ENCODE measurements around the gene CDH4. TPM values are rescaled to one million over a fixed set of nuclear protein-coding genes. Genes with fewer than 3 reads are reported as not detected.

The CDH4 gene
- total RNA-seq, 1 donor from 2014 or later = not detected

DNA sequence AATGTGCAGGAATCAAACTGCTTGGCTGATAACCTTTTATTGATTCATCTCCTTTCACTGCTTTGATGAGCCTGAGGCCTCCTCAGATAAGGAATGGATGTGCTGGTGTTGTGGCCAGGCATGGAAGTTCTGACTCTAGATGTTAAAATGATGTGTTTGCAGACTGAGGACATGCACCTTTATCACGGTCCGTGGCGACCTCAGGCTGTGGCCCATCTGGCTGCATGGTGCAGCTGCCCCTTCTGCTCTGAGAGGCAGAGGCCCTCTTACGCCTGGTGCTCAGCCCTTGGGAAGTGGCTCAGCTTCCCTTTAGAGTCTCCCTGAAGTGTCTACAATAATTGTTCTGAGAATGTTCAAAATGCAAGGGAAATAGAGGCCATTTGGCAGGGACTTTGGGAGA is 26.2 kb downstream of the CDH4 start:
- intact Hi-C loops (cut with DNase I) = no loop called here
- no peak for DNase-seq (ENCODE audit: low spot score)

DNA sequence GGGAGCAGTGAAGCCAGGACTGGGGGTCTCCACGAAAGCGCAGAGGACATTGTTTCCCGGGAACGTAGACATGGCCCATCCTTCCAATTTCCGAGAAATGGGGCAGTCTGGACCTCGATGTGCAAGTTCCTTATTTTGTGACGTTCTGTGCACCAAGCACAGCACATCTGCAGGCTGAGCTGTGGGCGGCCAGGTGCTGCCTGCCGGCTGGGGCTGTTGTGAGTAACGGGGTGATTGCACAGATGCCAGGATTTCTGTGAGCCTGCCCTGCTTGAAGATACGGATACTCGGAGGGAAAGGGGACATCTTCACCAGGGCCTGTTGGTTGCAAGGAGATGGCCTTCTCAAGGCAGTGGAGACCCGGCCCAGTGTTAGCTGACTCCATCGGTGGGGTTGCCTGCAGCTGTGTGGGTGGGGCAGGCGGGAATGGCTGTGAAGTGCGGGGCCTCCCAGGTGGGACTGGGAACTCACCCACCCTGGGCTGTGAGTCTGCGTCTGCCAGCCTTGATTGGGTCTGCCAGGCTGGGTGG is 27.6 kb downstream of the CDH4 start:
- no peak for DNase-seq (ENCODE audit: low spot score)
- intact Hi-C loops (cut with DNase I) = no loop called here

DNA sequence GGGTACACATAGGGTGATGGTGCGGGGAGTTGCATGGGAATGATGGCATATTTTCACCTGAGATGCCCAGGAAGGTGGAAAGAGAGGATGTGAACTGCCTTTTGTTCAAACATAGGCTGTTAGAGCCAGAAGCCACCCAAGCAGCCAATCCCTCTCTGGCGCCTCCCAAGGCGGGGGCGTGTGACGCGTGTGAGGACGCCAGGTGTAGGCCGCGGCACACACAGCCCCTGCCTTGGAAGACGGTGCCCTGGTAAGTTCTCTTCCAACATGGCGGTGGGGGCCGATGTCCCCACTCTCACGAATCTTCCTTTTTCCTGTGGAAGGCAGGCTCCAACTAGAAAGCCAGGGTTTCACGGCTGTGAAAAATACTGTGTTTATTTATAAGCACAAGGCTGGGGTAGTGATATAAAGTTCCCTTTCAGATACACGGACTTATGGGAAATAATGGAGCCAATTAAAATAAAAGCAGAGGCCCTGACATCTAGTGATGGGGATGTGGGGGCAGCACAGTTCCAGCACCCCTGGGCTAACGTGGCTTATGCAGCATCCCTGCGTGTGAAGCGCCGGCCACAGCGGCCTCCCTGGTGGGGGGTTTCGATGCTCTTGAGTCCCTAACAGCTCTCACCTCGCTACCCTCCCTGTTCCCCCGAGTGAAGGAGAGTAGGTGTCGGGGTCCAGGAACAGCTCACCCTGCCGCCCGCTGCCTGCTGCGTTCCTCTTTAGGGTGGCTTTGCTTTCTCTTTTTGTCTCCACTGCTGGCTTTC is 28.3 kb downstream of the CDH4 start:
- DNase-seq (ENCODE audit: low spot score) = no peak
- intact Hi-C loops (cut with DNase I) = no loop called here

DNA sequence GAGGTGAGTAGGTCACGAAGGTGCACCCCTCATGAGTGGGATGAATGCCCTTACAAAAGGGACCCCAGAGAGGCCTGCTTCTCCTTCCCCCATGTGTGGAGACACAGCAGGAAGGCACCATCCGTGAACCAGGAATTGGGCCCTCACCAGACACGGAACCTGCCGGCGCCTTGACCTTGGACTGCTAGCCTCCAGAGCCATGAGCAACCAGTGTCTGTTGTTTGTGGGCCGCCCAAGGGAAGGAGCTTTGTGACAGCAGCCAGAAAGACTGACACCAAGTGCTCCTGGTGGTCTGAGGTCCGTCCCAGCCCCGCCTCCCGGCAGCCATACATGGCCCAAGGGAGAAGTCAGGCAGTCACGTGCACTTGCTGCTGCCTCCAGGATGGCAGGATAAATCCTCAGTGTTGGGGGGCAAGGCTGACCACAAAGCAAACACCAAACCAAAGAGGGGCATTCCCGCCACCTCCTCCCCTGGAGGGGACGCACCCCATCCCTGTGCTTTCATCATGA is 29.3 kb downstream of the CDH4 start:
- intact Hi-C loops (cut with DNase I) = no loop called here
- DNase-seq (ENCODE audit: low spot score) = no peak

DNA sequence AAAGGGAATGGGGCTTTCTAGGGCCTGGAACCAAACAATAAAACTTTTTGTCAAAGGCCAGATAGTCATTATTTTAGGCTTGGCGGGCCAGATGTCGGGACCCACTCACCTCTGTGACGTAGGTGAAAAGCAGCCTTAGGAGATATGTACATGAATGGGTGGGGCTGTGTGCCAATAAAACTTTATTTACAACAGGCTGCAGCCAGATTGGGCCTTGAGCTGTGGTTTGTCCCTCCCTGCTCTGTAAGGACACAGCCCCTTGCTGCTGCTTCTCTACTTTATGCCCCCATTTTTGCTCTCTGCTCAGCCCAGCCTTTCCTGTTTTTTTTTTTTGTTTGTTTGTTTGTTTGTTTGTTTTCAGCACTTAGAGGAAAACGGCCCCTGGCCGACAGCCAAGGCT is 32.7 kb downstream of the CDH4 start:
- no peak for DNase-seq (ENCODE audit: low spot score)
- intact Hi-C loops (cut with DNase I) = no loop called here

DNA sequence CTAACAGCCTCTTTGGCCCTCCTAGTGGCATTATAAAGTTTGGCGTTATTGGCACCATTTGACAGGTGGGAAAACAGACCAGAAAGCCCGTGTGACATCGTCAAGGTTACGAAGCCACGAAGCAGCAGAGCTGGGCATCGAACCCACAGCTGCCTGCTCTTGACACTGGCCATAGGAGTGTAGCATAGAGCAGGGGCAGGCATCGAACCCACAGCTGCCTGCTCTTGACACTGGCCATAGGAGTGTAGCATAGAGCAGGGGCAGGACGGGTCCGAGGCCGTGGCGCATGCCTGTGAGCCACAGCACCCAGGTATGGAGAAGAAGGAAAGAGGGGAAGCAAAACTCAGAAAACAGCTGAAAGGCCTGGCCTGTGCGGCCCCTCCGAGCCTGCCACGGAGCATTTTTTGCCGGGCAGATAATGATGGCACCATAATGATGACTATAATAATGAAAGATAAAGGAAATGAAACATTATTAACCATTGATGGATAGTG is 33.1 kb downstream of the CDH4 start:
- DNase-seq (ENCODE audit: low spot score) = no peak
- intact Hi-C loops (cut with DNase I) = no loop called here

DNA sequence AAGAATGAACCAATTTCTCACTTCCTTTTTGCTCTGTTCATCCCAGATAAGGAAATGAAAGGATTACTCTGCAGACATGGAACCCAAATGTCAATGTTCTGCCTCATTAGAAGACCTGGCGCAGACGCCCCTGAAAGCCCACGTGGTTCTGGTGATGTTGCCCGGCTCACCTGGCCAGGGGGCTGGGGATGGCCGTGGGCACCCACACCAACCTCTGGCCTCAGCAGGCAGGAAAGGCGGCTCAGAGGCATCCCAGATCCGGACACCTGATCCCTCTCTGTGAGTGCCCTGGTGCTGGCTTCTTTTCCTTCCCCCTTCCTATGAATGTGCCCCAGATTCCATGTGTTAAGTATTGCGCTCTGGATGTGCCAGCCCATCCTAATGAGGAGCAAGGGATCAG is 33.6 kb downstream of the CDH4 start:
- no peak for DNase-seq (ENCODE audit: low spot score)
- intact Hi-C loops (cut with DNase I) = no loop called here

DNA sequence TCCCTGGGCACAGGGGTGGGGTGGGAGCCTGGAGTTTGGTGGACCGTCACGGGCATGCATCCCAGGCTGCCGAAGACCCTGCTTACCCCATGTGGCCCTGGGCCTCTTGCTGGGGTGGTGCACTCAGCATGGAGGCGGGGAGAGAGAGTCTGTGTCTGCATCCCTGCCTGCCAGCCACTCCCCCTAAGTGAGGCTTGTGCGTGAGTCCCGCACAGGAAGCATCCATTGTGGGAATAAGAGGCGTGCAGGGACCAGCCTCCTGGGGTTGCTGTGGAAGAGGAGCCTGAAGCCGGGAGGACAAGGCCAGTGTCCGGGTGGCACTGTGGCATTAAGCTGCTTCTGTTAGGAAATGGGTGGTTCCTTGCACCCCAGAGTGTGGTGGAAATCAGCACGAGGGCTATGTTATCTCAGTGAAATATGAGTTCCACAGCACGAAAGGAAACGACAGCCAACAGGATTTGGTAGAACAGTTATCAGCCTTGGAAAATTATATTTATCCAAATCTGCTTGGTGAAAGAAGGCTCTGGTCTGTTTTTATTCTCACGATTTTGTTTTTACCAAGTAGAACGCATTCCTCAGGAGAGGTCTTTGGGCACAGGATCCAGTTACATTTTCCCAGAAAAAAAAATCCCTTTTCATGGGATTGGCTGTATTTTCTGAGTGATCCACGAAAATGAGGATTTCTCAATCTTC is 35.7 kb downstream of the CDH4 start:
- DNase-seq (ENCODE audit: low spot score) = no peak
- intact Hi-C loops (cut with DNase I) = no loop called here

DNA sequence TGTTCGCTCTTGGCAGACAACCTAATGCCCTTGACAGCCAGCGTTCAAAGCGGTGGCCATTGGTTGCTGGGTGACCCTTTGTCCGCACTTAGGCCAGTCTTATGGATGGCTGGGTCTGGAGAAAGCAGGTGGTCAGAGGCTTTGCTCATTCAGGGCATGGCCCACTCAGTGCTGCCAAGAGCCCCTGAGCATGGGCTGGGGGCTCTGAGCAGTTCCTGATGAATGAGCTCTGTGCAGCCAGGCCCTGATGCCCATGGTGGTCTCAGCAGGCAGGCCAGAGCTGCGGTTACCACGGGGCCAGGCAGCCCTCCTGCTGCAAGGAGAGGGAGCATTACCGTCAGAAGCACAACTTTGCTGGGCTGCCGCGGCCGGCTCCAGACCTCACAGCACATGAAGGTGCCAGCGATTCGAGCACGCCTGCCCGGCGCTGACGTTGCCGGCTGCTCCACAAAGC is 36.3 kb downstream of the CDH4 start:
- DNase-seq (ENCODE audit: low spot score) = no peak
- intact Hi-C loops (cut with DNase I) = no loop called here

DNA sequence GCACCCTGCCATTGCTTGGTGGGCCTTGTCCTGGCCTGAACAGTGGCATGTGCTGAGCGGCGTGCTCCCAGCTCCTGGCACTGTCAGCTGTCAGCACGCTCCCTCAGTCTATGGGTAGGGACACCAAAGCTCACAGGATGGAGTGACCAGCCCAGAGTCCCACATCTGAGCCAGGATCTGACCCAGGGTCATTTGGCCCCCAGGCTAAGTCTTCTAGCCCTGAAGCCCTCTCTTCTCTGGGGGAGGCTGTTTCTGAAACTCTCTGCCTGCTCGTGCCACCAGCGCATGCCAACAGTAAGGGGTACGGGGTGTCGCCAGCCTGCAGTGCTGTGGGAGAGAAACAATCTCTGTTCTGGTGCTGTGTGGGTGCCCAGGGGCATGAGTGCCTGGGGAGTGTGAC is 37.1 kb downstream of the CDH4 start:
- intact Hi-C loops (cut with DNase I) = no loop called here
- DNase-seq (ENCODE audit: low spot score) = no peak

DNA sequence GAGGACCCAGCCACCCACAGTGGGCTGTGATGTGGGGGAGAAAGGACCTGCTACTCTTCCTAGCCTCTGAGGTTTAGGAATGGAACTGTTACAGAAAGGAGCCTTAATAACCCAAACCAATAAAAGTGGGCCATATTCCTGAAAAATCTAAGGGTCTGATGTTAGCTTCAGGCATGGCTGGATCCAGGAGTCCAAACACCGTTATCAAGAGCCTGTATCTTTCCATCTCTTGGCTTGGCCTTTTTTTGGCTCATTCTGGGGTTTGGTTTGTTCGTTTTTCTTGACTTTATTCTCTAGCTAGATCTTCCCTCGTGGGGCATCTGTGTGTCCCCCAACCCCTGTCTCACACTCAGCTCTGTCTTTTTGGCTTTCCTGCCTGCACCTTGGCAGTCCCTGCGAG is 38.7 kb downstream of the CDH4 start:
- no peak for DNase-seq (ENCODE audit: low spot score)
- intact Hi-C loops (cut with DNase I) = no loop called here

DNA sequence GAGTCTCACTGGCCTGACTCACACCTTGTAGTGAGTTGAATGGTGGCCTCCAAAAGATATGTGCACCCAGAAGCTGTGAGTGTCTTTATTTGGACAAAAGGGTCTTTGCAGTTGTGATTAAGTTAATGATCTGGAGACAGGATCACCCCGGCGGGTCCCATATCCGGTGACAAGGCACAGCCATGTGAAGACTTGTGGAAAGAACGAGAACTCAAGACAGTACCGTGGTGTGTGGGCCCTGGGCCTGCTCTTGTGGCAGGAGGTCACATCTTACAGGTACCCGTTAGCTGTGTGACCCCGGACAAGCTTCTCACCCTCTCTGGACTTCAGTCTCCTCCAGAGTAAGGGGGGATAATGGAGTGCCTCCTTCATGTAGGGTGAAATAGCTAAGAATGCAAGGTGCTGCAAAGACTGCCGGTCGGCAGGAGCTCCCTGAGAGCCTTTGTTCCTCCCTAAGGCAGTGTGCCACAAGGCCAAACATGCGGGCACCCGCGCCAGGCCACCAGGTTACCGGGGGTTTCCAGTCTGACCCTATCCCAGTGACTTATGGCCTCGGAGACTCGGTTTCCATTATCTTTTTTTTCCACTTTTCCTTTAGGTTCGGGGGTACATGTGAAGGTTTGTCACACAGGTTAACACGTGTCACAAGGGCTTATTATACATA is 39.2 kb downstream of the CDH4 start:
- DNase-seq (ENCODE audit: low spot score) = no peak
- intact Hi-C loops (cut with DNase I) = no loop called here

DNA sequence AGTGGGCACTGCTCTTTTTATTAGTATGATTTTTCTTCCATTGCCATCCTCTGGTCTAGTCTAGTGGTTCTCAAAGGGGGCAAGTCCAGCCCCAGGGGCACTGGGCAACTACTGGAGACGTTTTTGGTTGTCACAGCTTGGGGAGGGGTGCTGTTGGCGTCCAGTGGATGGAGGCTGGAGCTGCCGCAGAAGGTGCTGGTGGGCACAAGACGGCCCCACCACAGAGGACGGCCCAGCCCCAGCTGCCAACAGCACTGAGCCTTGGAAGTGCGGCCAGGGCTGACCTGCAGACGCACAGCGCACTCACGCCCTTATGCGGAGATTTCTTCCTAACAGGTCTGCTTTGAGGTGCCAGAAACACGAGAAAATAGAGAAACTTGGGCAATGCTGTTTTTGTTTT is 40.3 kb downstream of the CDH4 start:
- DNase-seq (ENCODE audit: low spot score) = no peak
- intact Hi-C loops (cut with DNase I) = no loop called here

DNA sequence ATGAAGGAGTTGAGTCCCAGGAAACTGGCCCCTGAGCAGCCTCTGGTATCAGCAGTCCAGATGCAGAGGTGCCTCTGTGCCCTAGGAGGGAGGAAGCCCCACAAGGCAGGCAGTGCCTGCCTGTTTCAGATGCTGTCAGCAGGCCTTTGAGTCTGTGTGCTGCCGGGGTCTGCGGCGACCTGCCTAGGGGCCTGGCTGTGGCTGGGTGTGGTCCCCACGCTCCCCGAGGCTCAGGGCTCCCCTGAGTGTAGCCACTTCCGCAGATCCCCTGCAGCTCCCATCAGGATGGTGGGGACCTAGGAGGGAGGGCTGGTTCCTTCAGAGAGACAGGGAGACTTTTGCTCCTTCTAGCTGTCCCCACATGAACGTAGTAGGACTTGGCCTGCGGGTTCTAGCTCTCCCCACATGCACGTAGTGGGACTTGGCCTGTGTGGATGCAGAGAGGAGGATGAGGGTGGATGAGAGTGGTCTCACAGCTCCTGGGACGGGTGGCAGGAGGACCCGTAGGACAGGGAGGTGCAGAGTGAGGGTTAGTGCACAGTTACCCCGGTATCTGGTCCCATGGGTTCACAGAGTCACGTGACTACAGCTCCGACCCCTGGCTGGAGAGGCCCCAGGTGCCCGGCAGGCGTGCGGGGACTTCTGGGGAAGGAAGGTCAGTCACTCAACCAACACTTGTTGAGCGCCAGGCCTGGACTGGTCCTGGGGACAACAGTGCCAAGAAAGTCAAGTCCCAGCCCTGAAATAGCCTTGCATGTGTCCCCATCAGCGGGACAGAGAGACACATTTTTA is 41.0 kb downstream of the CDH4 start:
- no peak for DNase-seq (ENCODE audit: low spot score)
- intact Hi-C loops (cut with DNase I) = no loop called here

DNA sequence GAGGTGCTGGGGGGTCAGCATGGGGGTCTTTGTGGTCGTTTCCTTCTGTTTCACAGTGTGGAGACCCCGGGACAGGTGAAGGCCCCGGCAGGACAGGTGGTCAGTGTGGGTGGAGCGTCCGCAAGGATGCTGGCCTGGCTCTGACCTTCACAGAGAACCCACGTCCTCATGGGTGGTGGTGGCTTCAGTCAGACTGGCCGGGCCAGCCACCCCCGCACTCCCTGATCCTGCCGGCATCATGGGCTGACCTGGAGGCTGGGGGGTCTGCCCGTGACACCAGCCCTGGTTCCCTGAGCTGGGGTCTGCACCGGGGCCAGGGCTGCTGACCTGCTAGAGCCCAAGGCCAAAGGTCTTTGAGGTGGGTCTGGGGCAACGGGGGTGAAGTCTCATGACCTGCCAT is 41.9 kb downstream of the CDH4 start:
- no peak for DNase-seq (ENCODE audit: low spot score)
- intact Hi-C loops (cut with DNase I) = no loop called here

DNA sequence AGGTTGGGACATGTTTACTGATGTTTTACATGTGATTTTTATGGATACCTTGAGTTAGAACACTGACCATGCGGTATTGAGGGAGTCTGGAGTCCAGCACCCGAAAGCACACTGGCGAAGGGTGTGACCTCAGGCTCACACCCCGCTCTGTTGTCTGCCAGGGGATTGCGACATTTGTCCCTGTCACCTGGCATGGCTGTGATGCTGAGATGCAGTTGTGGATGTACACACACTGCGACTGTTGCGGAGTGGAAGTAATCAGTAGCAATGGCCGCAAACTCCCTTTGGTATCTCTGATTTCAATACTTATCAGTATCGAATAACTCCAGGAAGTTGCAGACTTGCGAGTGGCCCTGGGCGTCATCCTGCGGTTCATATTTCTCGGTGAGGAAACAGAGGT is 43.2 kb downstream of the CDH4 start:
- DNase-seq (ENCODE audit: low spot score) = no peak
- intact Hi-C loops (cut with DNase I) = no loop called here

DNA sequence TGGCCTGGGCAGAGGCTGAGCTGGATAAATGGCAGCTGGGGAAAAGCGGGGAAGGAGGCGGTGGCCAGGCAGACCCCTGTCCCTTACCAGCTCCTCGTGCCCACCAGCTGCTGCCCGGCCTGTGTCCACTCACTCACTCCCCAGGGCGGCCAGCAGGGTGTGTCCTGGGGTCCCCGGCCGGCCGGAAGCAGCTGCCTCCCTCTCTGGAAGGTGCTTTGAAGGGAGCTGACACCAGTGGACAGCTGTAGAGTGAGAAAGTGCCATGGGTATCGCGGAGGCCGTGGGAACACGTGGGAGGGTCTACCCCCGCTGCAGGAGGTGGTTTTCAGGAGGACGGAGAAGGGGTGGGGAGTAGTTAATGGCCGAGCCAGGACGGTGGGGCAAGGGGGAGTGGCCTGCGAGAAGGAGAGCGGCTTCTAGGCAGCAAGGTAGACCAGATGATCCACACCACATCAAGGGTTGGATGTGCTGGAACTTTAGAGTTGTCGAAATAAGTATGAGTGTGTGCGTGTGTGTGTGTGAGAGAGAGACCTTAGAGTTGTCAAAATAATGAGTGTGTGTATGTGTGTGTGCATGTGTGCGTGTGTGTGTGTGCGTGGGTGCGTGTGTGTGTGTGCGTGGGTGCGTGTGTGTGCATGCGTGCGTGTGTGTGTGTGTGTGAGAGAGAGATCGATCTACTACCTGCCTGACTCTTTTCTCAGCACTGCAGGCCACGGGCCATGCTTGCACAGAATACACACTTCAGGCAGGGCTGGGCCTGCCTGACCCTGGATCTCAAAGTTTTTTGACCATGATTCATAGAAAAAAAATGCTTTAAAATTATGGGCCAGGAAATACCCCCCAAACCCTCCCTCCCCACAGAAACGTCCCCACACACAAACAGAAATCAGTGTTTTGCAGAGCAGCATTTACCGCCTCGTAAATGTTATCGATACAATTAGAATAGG is 43.9 kb downstream of the CDH4 start:
- intact Hi-C loops (cut with DNase I) = no loop called here
- DNase-seq (ENCODE audit: low spot score) = no peak

DNA sequence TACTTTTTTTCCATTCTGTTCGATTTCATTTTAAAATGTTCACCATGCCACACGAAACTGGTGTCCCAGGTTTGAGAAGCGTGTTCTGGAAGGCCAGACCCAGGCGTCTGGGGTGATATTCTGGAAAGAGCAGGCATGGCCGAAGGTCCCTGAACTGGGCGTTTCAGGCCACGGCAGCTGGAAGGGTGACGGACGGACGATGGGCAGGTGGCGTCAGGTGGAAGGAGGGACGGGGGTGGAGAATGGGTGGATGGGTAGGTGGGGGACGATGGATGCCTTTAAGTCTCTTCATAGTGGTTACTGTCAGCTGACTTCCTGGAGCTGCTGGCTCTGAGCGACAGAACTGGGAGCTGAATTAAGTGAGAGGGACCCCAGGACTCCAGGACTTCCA is 44.6 kb downstream of the CDH4 start:
- intact Hi-C loops (cut with DNase I) = no loop called here
- DNase-seq (ENCODE audit: low spot score) = no peak
